GM18519 (cell line): ENCODE measurements around the gene MRGPRD.

Experiments used
- ATAC-seq: cut with Tn5 transposase; IDR thresholded peaks from one replicate; pipeline ENCODE4 v1.9.1; 2021; ENCODE audit warnings: mild to moderate bottlenecking, moderate library complexity; ENCODE audit not compliant: unreplicated experiment, low FRiP score

The MRGPRD gene

DNA sequence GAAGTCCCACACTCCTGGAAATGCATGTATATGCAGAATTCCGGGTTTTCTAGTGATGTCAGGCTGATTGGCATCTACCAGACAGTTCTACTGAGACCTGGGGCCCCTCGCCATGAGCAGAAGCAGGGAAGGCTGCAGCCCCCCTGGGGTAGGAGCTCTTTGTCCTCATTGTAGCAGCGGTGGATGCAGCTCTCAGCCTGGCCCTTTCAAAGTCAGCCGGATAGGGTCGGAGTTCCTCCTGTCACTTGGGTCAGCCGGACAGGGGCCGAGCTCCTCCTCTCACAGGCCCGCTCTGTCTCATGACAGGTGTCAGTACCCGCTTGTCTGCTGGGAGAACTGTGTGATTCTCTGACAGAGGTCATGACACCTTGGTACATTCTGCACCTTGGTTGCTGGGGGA, 30.0 kb downstream of the MRGPRD start:
- no peak for ATAC-seq

- no peak for ATAC-seq
These were observed 30.5 kb downstream of the MRGPRD start for GRCh38 chr11:68950270-68950669.

DNA sequence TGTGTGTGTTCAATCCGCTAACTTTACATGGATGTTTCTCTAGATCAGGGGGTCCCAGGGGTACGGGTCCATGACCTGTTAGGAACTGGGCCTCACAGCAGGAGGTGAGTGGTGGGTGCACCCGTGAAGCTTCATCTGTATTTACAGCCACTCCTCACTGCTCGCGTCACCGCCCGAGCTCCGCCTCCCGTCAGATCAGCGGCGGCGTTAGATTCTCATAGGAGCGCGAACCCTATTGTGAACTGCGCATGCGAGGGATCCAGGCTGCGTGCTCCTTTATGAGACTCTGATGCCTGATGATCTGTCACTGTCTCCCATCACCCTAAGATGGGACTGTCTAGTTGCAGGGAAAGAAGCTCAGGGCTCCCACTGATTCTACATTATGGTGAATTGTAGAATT, 31.9 kb downstream of the MRGPRD start:
- ATAC-seq: no peak

- ATAC-seq: no peak
These were observed 32.3 kb downstream of the MRGPRD start for GRCh38 chr11:68948496-68948895.

DNA sequence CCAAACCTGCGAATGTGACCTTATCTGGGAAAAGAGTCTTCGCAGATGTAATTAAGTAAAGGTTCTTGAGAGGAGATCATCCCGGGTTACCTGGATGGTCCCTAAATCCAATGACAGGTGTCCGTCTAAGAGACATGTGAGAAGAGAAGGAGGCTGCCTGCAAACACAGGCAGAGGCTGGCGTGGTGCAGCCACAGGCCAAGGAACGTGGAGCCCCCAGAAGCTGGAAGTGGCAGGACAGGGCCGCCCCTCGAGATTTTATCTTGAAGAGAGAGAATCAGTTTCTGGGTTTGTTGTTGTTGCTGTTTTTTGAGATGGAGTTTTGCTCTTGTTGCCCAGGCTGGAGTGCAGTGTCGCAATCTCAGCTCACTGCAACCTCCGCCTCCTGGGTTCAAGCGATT, 33.6 kb downstream of the MRGPRD start:
- no peak for ATAC-seq

GRCh38 chr11:68946416-68947090, 34.2 kb downstream of the MRGPRD start:
- no peak for ATAC-seq

DNA sequence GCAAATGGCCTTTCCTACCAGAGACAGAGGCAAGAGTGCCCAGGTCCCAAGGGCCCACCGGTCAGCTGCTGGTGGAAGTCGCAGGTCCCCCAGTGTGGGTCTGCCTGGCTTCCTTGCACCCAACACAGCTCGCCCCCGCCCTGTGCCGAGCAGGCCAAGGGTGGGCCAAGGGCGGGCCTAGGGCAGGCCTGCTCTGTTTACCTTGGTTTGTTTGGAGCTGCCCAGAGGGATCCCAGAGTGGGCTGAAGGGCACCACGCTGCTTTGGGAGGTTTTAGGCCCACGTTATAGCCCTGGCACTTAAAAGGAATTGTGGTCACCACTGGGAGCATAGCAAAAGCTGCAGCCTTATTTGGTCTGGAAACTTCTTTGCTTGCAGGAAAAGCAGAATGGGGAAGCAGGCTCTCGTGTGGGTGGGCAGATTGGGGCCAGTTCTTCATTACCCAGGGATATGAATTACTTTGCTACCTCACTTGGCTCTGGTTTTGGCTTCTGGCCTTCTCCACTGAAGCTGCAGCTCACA, 38.0 kb downstream of the MRGPRD start:
- ATAC-seq: no peak

GRCh38 chr11:68942095-68942620, 38.6 kb downstream of the MRGPRD start:
- ATAC-seq: no peak

- no peak for ATAC-seq
These were observed 39.3 kb downstream of the MRGPRD start for GRCh38 chr11:68941324-68942094.

DNA sequence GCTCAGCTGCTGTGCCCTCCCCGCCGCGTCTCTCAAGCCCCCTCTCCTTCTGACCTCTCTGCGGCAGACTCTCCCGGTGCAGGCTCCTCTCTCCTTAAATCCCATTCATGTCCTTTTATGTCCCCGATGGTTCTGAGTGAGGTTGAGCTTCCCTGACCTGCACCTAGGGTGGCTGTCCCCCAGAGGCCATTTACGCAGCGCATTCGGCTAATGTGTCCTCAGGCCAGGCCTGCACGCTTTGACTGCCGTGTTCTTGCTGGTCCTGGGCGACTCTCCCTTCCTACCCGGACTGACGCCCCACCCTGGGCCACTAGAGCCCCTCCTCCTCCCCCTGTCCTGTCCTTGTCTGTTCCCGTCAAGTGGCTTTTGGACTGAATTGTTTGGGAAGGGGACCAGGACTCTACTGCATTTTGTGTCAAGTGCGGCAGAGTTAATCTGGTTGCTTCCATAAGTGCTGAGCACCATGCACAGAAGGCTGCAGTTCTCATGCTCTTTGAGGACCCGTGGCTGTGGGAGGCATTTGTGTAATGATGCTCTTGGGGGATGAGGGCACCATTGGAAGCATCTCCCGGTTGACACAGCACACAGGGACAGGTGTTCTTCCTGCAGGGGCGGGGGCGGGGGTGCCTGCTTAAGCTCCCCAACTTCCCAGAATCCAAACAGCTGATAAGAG, 40.0 kb downstream of the MRGPRD start:
- ATAC-seq: no peak

GRCh38 chr11:68939583-68940555, 40.9 kb downstream of the MRGPRD start:
- ATAC-seq: no peak

DNA sequence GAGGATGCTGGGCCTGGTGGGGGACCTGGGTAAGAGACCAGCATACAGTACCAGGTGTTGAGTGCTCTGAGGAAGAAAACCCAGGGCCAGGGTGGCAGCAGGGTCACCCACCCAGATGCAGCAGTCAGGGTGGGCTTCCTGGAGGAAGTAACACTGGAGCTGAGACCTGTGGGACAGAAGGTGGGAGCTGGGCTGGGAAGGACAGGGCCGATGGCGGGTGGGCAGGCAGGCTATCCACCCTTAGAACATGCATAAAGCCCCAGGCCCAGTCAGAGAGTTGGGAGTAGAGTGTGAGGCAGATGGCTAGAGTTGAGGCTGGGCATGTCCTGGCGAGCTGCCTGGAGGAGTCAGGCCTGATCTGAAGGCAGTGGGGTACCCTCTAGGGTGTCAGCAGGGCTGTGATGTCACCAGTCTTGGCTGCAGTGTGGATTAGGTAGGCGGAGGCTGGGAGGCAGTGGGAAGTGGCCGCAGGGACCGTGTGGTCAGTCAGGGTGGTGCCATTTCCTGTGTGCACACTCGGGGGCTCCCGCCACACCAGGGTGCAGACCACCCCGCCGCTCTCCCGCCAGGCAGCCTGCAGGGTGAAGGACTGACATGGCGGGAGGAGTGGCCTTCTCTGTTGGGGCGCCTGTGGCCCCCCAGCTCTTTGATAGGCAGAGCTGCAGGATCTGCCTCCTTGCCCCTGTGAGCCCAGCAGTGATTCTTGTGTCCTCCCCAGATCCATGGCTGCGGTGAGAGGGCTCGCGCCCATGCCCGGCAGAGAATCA, 41.8 kb downstream of the MRGPRD start:
- no peak for ATAC-seq

- ATAC-seq: no peak
These were observed 42.7 kb downstream of the MRGPRD start for GRCh38 chr11:68938088-68938487.

DNA sequence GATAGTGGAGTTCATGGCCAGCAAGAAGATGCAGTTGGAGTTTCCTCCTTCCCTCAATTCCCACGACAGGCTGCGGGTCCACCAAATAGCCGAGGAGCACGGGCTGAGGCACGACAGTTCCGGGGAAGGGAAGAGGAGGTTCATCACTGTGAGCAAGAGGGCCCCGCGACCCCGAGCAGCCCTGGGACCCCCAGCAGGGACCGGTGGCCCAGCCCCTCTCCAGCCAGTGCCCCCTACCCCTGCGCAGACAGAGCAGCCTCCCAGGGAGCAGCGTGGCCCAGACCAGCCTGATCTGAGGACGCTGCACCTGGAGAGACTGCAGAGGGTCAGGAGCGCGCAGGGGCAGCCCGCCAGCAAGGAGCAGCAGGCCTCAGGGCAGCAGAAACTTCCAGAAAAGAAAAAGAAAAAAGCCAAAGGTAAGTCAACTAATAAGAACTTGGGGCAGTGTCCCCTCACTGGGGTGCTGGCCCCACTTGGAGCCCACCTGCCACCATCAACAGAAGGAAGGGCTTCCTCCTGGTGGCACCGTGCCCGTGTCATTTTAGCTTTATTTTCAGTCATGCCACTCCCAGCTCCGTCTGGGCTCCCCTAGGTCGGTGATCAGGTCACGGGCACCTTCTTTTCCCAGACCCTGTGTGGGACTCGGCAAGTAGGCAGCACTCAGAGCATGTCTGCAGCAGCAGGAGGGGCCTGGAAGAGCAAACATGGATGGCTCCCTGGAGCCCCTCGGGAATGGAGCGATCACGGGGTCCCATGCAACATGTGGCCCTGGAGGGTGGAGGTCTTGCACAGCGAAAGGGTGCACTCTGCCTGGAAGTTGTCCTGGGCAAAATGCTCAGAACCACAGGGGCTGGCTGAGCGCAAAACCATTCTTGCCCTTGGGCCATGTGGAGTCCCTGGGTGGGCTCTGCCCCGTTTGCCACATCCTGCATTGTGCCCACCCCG, 43.8 kb downstream of the MRGPRD start:
- no peak for ATAC-seq

DNA sequence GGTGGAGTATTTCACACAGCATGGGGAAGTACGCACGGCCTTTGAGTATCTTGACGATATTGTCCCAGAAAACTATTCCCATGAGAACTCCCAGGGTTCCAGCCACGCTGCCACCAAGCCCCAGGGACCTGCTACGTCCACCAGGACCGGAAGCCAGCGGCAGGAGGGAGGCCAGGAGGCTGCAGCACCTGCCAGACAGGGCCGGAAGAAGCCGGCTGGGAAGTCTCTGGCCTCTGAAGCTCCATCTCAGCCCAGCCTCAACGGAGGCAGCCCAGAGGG, 44.5 kb downstream of the MRGPRD start:
- no peak for ATAC-seq

GRCh38 chr11:68935516-68936357, 45.0 kb downstream of the MRGPRD start:
- ATAC-seq: no peak

- ATAC-seq: no peak
These were observed 45.7 kb downstream of the MRGPRD start for GRCh38 chr11:68935066-68935465.

- ATAC-seq: no peak
These were observed 46.1 kb downstream of the MRGPRD start for GRCh38 chr11:68934666-68935065.
